ENCODE measurements around the gene TPK1.

The TPK1 gene

GRCh38 chr7:144528536-144529045 lies 307.3 kb downstream of the TPK1 start:
- DNase-seq (ENCODE audit: low spot score): no peak

- DNase-seq (ENCODE audit: low spot score): no peak
These were observed 308.8 kb downstream of the TPK1 start for GRCh38 chr7:144527051-144527471.

- no peak for DNase-seq (ENCODE audit: low spot score)
These were observed 309.9 kb downstream of the TPK1 start for GRCh38 chr7:144525956-144526355.

GRCh38 chr7:144524271-144524670 lies 311.6 kb downstream of the TPK1 start:
- DNase-seq (ENCODE audit: low spot score): no peak

GRCh38 chr7:144523621-144524020 lies 312.2 kb downstream of the TPK1 start:
- no peak for DNase-seq (ENCODE audit: low spot score)

- DNase-seq (ENCODE audit: low spot score): peak; percentile 44
These were observed 315.9 kb downstream of the TPK1 start for GRCh38 chr7:144519925-144520324.

- DNase-seq (ENCODE audit: low spot score): no peak
These were observed 317.5 kb downstream of the TPK1 start for GRCh38 chr7:144518360-144518759.

- no peak for DNase-seq (ENCODE audit: low spot score)
These were observed 318.1 kb downstream of the TPK1 start for GRCh38 chr7:144517749-144518148.

GRCh38 chr7:144516729-144517525 lies 318.9 kb downstream of the TPK1 start:
- DNase-seq (ENCODE audit: low spot score): no peak

- DNase-seq (ENCODE audit: low spot score): peak; percentile 28
These were observed 322.5 kb downstream of the TPK1 start for GRCh38 chr7:144513334-144513733.

GRCh38 chr7:144510621-144511020 lies 325.2 kb downstream of the TPK1 start:
- no peak for DNase-seq (ENCODE audit: low spot score)

GRCh38 chr7:144508702-144509101 lies 327.2 kb downstream of the TPK1 start:
- DNase-seq (ENCODE audit: low spot score): no peak

- DNase-seq (ENCODE audit: low spot score): no peak
These were observed 332.6 kb downstream of the TPK1 start for GRCh38 chr7:144503215-144503614.

GRCh38 chr7:144500225-144500624 lies 335.6 kb downstream of the TPK1 start:
- DNase-seq (ENCODE audit: low spot score): no peak

GRCh38 chr7:144497282-144497681 lies 338.6 kb downstream of the TPK1 start:
- no peak for DNase-seq (ENCODE audit: low spot score)

GRCh38 chr7:144494355-144494754 lies 341.5 kb downstream of the TPK1 start:
- DNase-seq (ENCODE audit: low spot score): no peak

GRCh38 chr7:144489504-144489903 lies 346.3 kb downstream of the TPK1 start:
- DNase-seq (ENCODE audit: low spot score): peak; percentile 21

- DNase-seq (ENCODE audit: low spot score): no peak
These were observed 346.9 kb downstream of the TPK1 start for GRCh38 chr7:144488977-144489376.

GRCh38 chr7:144487901-144488300 lies 348.0 kb downstream of the TPK1 start:
- no peak for DNase-seq (ENCODE audit: low spot score)

- DNase-seq (ENCODE audit: low spot score): no peak
These were observed 351.4 kb downstream of the TPK1 start for GRCh38 chr7:144484445-144484844.

- no peak for DNase-seq (ENCODE audit: low spot score)
These were observed 352.7 kb downstream of the TPK1 start for GRCh38 chr7:144483189-144483588.

- DNase-seq (ENCODE audit: low spot score): no peak
These were observed 354.0 kb downstream of the TPK1 start for GRCh38 chr7:144481833-144482232.

GRCh38 chr7:144477348-144477747 lies 358.5 kb downstream of the TPK1 start:
- DNase-seq (ENCODE audit: low spot score): no peak

Measured in cerebellar cortex (tissue), 1 donor.